HepG2 (cell line): Measurements from ENCODE around the gene DGKB.

ENCODE experiments used
- KMT2B ChIP-seq: IDR thresholded peaks from 2 replicates; pipeline ENCODE4 v1.6.1; 2016; ENCODE audit warnings: missing genetic modification reagents, missing compliant biosample characterization
- SRSF4 ChIP-seq: fragments of 200-400 bp; formaldehyde crosslinking; IDR thresholded peaks from one replicate; pipeline ENCODE4 v1.6.1; 2018; ENCODE audit warnings: mild to moderate bottlenecking, low read depth, low read length, moderate library complexity; ENCODE audit not compliant: poor library complexity, severe bottlenecking
- ZNF558 ChIP-seq: sonication (generic); formaldehyde crosslinking; IDR thresholded peaks from 2 replicates; pipeline ENCODE4 v1.9.0; 2022; ENCODE audit warnings: mild to moderate bottlenecking, missing genetic modification reagents, borderline replicate concordance
- TF ChIP-seq, protein P1 (sequence below): sonication (generic); formaldehyde crosslinking; IDR thresholded peaks from 2 replicates; pipeline ENCODE4 v1.4.0; 2020; ENCODE audit warnings: missing genetic modification reagents

DNA sequence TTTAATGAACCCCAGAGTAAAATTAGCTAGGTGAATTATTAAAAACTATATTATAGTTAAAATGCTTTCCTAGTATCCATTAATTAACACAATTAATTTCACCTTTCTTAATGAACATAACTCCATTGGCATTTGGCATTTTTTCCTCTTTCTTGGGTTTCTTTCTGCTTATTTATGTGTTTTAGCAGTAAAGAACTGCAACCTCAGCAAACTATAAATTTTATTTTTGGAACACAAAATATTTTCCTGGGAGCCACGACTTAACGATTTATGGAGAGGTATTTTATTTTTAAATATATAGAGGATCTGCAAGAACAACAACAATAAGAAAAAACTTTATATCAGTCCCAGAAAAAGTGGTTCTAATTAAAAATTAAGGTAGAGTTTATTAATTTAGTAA lies 465.7 kb downstream of the DGKB start:
- TF ChIP-seq, protein P1, sequence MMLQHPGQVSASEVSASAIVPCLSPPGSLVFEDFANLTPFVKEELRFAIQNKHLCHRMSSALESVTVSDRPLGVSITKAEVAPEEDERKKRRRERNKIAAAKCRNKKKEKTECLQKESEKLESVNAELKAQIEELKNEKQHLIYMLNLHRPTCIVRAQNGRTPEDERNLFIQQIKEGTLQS (CRISPR knock-in tag) = no peak
- TF ChIP-seq SRSF4 (no peak), KMT2B (CRISPR knock-in tag) (no peak), ZNF558 (no peak)
